ENCODE data around the gene PADI1.

The PADI1 gene

DNA sequence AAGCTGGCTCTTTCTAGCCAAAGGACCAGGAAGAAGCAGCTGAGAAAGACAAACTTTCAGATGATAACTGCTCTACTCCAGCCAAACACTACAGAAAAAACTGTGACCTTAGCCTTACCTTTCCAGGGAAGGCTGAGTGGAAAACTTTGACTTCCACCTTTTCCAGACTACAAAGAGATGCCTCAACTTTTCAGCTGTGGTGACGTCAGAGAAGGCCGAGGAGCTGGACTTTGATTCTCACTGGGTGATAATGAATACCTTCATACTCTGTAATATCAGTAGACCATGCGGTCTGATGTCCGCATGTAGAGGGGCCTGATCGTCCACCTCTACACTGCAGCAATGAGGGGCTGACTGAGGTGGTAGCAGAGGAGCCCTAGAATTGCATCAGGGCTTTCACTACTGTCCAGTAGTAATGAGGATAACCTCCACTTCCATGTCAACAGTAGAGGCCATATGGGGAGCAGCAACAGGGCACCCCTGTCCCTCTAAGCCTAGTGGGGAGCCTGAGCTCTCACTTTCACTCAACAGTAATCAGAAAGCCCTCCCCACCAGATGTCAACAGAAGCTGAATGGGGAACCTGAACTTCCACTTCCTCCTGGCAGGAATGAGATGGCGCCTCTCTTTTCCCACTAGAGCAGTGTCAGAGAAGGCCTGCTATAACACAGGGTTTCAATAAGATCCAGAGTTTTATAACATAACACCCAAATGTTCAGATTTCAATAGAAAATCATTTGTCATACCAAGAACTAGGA is 28.4 kb upstream of the PADI1 start:
- Histone ChIP-seq H3K4me3 (replicated peaks; ENCODE audit: low read depth, low read length) (no peak overlapping the region), H3K27me3 (replicated peaks; ENCODE audit: control insufficient read depth, insufficient read depth, low read length) (no peaks in the 10 kb centered on the region), H3K36me3 (ENCODE audit: control insufficient read depth, insufficient read depth, low read length) (no peaks in the 10 kb centered on the region)
- no peak for DNase-seq (ENCODE audit: extremely low read depth, insufficient read length)
- TF ChIP-seq, protein P1, sequence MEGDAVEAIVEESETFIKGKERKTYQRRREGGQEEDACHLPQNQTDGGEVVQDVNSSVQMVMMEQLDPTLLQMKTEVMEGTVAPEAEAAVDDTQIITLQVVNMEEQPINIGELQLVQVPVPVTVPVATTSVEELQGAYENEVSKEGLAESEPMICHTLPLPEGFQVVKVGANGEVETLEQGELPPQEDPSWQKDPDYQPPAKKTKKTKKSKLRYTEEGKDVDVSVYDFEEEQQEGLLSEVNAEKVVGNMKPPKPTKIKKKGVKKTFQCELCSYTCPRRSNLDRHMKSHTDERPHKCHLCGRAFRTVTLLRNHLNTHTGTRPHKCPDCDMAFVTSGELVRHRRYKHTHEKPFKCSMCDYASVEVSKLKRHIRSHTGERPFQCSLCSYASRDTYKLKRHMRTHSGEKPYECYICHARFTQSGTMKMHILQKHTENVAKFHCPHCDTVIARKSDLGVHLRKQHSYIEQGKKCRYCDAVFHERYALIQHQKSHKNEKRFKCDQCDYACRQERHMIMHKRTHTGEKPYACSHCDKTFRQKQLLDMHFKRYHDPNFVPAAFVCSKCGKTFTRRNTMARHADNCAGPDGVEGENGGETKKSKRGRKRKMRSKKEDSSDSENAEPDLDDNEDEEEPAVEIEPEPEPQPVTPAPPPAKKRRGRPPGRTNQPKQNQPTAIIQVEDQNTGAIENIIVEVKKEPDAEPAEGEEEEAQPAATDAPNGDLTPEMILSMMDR (IDR thresholded peaks at IDR 0.05; ENCODE audit: insufficient read depth, low read length, poor library complexity, severe bottlenecking) = no peak

DNA sequence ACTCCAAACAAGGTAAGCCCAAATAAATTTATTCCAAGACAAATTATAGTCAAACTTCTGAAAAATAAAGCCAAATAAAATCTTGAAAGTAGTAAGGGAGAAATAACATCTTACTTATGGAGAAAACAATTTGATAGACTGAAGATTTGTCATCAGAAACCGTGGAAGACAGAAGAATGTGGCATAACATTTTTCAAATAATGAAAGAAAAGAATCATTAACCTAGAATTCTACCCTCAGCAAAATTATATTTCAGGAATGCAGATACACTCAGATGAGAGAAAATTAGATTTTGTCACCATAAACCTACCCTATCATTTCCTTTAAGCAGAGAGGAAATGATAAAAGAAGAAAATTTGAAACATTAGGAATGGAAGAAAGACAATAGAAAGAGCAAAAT is 27.3 kb upstream of the PADI1 start:
- Histone ChIP-seq H3K36me3 (ENCODE audit: control insufficient read depth, insufficient read depth, low read length) (no peaks in the 10 kb centered on the region), H3K4me3 (replicated peaks; ENCODE audit: low read depth, low read length) (no peak overlapping the region), H3K27me3 (replicated peaks; ENCODE audit: control insufficient read depth, insufficient read depth, low read length) (no peaks in the 10 kb centered on the region)
- DNase-seq (ENCODE audit: extremely low read depth, insufficient read length) = no peak
- TF ChIP-seq, protein P1 (IDR thresholded peaks at IDR 0.05; ENCODE audit: insufficient read depth, low read length, poor library complexity, severe bottlenecking) = no peak

DNA sequence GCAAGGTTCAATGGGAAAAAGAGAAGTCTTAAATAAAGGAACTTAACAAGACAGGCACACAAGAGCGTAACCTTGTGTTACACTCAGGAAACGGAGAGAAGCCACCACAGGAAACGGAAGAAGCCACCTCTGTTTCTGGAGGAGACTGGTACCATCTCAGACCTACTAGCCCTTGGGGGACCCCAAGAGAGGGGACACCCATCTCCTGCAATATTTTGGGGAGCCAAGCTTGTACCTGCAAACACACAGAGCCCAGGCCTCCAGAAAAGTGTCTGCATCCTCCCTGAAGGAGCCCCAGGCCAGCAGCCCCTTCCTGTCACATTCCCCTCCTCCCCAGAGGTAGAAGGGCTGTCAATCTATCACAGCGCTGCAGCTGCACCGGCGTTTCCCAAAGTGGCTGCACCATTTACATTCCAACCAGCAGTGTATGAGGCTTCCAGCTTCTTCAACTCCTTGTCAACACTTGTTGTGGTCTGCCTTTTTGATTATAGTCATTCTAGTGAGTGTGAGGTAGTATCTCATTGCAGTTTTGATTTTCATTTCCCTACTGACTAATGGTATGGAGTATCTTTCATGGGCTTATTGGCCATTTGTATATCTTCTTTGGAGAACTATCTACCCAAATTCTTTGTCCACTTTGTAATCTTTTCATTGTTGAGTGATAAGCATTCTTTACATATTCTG is 23.0 kb upstream of the PADI1 start:
- Histone ChIP-seq H3K27me3 (replicated peaks; ENCODE audit: control insufficient read depth, insufficient read depth, low read length) (no peaks in the 10 kb centered on the region), H3K36me3 (ENCODE audit: control insufficient read depth, insufficient read depth, low read length) (no peaks in the 10 kb centered on the region), H3K4me3 (replicated peaks; ENCODE audit: low read depth, low read length) (no peak overlapping the region)
- DNase-seq (ENCODE audit: extremely low read depth, insufficient read length) = no peak
- TF ChIP-seq, protein P1 (IDR thresholded peaks at IDR 0.05; ENCODE audit: insufficient read depth, low read length, poor library complexity, severe bottlenecking) = no peak

DNA sequence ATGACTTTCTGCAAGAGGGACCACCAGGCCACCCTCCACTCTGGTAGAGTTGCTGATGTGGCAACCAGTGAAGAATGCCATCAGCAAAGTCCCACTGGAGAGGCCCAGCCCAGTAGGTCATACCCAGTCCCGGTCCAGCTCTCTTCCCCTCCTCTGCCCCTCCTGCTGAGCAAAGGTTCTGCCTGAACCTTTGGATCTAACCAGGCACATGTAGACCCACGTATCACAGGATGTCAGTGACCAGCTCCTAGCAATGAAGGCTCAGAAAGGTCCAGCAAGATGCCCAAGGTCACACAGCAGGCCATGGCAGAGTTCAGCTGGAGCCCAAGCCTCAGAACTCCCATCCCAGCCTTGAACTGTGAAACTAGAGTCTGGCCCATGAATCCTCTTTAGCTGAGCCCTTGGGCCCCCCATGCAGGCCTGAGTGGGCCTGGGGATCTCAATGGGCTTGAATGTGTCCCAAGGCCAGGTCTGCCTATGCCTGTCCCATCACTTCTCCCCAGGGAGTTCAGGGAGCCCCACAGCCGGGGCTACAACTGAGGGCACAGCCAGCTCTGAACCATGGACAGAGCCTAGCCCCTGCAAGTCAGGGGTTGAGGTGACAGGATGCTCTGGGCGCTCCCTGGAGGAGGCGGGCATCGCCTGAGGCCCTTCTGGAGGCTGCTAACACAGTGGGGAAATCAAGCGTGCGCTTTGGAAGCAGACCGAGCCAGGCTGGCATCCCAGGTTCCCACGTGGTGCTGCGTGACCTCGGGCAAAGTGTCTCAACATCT is 21.4 kb upstream of the PADI1 start:
- no peak for DNase-seq (ENCODE audit: extremely low read depth, insufficient read length)
- TF ChIP-seq, protein P1 (IDR thresholded peaks at IDR 0.05; ENCODE audit: insufficient read depth, low read length, poor library complexity, severe bottlenecking) = no peak
- no peak overlapping the region for H3K4me3 ChIP-seq (replicated peaks; ENCODE audit: low read depth, low read length)
- H3K36me3 ChIP-seq (ENCODE audit: control insufficient read depth, insufficient read depth, low read length) = no peaks in the 10 kb centered on the region
- H3K27me3 ChIP-seq (replicated peaks; ENCODE audit: control insufficient read depth, insufficient read depth, low read length) = no peaks in the 10 kb centered on the region

DNA sequence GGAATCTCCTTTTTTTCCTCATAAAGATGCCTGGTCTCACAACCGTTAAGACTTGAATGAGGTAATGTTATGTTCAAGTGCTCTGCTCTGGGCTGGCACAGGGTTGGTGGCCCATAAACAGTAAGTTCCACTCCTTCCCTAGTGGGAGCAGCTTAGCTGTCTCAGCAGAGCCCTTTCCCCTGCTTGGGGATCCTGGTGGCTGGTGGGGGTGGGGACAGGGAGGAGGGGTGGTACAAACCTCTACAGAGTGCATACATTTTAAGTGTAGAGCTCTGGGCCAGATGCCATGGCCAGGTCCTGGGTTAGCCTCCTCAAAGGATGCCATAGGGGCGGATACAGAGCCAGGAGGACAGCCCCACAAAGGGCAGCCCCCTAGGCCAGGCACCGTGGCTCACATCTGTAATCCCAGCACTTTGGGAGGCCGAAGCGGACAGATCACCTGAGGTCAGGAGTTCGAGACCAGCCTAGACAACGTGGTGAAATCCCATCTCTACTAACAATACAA is 20.7 kb upstream of the PADI1 start:
- H3K27me3 ChIP-seq (replicated peaks; ENCODE audit: control insufficient read depth, insufficient read depth, low read length) = no peaks in the 10 kb centered on the region
- H3K4me3 ChIP-seq (replicated peaks; ENCODE audit: low read depth, low read length) = no peak overlapping the region
- H3K36me3 ChIP-seq (ENCODE audit: control insufficient read depth, insufficient read depth, low read length) = no peaks in the 10 kb centered on the region
- TF ChIP-seq, protein P1 (IDR thresholded peaks at IDR 0.05; ENCODE audit: insufficient read depth, low read length, poor library complexity, severe bottlenecking) = no peak
- no peak for DNase-seq (ENCODE audit: extremely low read depth, insufficient read length)
